Ishikawa (cell line): Measurements from ENCODE around the gene DLX1.

Experiments used
- EP300 ChIP-seq: IDR thresholded peaks from 2 replicates; pipeline ENCODE4 v1.6.1; 2012; ENCODE audit warnings: borderline replicate concordance
- MAX ChIP-seq: IDR thresholded peaks from 2 replicates; pipeline ENCODE4 v1.6.1; 2012
- RAD21 ChIP-seq: IDR thresholded peaks from 2 replicates; pipeline ENCODE4 v1.6.1; 2012; ENCODE audit warnings: low read depth
- REST ChIP-seq: IDR thresholded peaks from 2 replicates; pipeline ENCODE4 v1.6.1; 2012; ENCODE audit warnings: low read depth, mild to moderate bottlenecking
- TEAD4 ChIP-seq: IDR thresholded peaks from 2 replicates; pipeline ENCODE4 v1.6.1; 2012
- YY1 ChIP-seq: IDR thresholded peaks from 2 replicates; pipeline ENCODE4 v1.6.1; 2012; ENCODE audit warnings: low read depth

- TF ChIP-seq MAX: no peak
- no peak for TF ChIP-seq TEAD4
- TF ChIP-seq RAD21: no peak
- TF ChIP-seq YY1: no peak
- no peak for TF ChIP-seq EP300
- no peak for TF ChIP-seq REST
Measured at GRCh38 chr2:172046866-172047565, 38.3 kb upstream of the DLX1 start.
